C4-2B (cell line): ENCODE results near the gene NAPSA.

Experiments
- ZFX ChIP-seq: fragments of 450-650 bp; IDR thresholded peaks from 2 replicates; pipeline ENCODE4 v1.6.1; 2017
- TF ChIP-seq, protein P1 (sequence below): fragments of 450-650 bp; conservative IDR thresholded peaks from 2 replicates; pipeline ENCODE4 v1.5.1; 2017; ENCODE audit warnings: mild to moderate bottlenecking

DNA sequence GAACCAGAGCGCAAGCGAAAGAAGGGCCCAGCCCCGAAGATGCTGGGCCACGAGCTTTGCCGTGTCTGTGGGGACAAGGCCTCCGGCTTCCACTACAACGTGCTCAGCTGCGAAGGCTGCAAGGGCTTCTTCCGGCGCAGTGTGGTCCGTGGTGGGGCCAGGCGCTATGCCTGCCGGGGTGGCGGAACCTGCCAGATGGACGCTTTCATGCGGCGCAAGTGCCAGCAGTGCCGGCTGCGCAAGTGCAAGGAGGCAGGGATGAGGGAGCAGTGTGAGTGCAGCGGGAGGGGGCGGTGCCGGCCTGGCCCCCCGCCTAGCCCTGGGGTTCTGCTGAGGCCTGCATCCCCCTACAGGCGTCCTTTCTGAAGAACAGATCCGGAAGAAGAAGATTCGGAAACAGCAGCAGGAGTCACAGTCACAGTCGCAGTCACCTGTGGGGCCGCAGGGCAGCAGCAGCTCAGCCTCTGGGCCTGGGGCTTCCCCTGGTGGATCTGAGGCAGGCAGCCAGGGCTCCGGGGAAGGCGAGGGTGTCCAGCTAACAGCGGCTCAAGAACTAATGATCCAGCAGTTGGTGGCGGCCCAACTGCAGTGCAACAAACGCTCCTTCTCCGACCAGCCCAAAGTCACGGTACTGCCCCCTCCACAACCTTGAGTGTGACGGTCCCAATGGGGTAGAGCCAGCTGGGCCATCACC is 12.9 kb upstream of the NAPSA start:
- TF ChIP-seq, protein P1, sequence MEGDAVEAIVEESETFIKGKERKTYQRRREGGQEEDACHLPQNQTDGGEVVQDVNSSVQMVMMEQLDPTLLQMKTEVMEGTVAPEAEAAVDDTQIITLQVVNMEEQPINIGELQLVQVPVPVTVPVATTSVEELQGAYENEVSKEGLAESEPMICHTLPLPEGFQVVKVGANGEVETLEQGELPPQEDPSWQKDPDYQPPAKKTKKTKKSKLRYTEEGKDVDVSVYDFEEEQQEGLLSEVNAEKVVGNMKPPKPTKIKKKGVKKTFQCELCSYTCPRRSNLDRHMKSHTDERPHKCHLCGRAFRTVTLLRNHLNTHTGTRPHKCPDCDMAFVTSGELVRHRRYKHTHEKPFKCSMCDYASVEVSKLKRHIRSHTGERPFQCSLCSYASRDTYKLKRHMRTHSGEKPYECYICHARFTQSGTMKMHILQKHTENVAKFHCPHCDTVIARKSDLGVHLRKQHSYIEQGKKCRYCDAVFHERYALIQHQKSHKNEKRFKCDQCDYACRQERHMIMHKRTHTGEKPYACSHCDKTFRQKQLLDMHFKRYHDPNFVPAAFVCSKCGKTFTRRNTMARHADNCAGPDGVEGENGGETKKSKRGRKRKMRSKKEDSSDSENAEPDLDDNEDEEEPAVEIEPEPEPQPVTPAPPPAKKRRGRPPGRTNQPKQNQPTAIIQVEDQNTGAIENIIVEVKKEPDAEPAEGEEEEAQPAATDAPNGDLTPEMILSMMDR: no peak
- no peak for TF ChIP-seq ZFX
